GM12878 (cell line): ENCODE data around the gene PKHD1.

Source experiments
- SIN3A ChIP-seq: IDR thresholded peaks from 2 replicates; pipeline ENCODE4 v1.6.1; 2012; ENCODE audit warnings: low read depth, low read length, improper control_type of control experiment
- SREBF2 ChIP-seq: IDR thresholded peaks from 2 replicates; pipeline ENCODE4 v1.6.1; 2012; ENCODE audit warnings: mild to moderate bottlenecking, low read length

GRCh38 chr6:52059821-52060220 lies 27.6 kb downstream of the PKHD1 start:
- TF ChIP-seq SIN3A = no peak
- TF ChIP-seq SREBF2 = no peak
